GM23338 (cell line): ENCODE results near the gene ARHGAP10. TPM values are rescaled to one million over a fixed set of nuclear protein-coding genes. Genes with fewer than 3 reads are reported as not detected.

Experiments used
- ATAC-seq: fragments of 200-7000 bp; cut with Tn5 transposase; 3 replicates; pipeline ENCODE4 v1.9.1; 2020
- DNase-seq: peaks from one replicate; pipeline ENCODE4 v3.0.0-alpha.2; 2015; ENCODE audit warnings: low spot score
- H2AFZ ChIP-seq: fragments of 200-600 bp; sonication (generic); 2 replicates; pipeline ENCODE4 v1.8.0; 2016; ENCODE audit warnings: antibody characterized with exemption, mild to moderate bottlenecking, moderate library complexity
- H3F3A ChIP-seq: fragments of 200-600 bp; sonication (generic); replicated peaks from 2 replicates; pipeline ENCODE4 v1.8.0; 2017; ENCODE audit warnings: antibody characterized with exemption, mixed run types, low read depth
- H3K27ac ChIP-seq: fragments of 200-600 bp; sonication (generic); 2 replicates; pipeline ENCODE4 v1.6.1; 2016; ENCODE audit warnings: low read depth
- H3K27me3 ChIP-seq: fragments of 200-600 bp; sonication (generic); 2 replicates; pipeline ENCODE4 v1.8.0; 2016; ENCODE audit warnings: mild to moderate bottlenecking, mixed run types, moderate library complexity; ENCODE audit not compliant: insufficient read depth
- H3K36me3 ChIP-seq: fragments of 200-600 bp; sonication (generic); 2 replicates; pipeline ENCODE4 v1.8.0; 2016; ENCODE audit warnings: mild to moderate bottlenecking; ENCODE audit not compliant: insufficient read depth
- H3K4me1 ChIP-seq: fragments of 200-600 bp; sonication (generic); 2 replicates; pipeline ENCODE4 v1.8.0; 2016; ENCODE audit warnings: mild to moderate bottlenecking, moderate library complexity; ENCODE audit not compliant: insufficient read depth
- H3K4me2 ChIP-seq: fragments of 200-600 bp; sonication (generic); 2 replicates; pipeline ENCODE4 v1.7.1; 2017; ENCODE audit warnings: mixed run types
- H3K4me3 ChIP-seq: fragments of 200-600 bp; sonication (generic); 2 replicates; pipeline ENCODE4 v1.6.1; 2016; ENCODE audit warnings: mixed run types
- H3K79me2 ChIP-seq: fragments of 200-600 bp; sonication (generic); replicated peaks from 2 replicates; pipeline ENCODE4 v1.8.0; 2017; ENCODE audit warnings: mild to moderate bottlenecking; ENCODE audit not compliant: insufficient read depth
- H3K9me2 ChIP-seq: fragments of 200-600 bp; sonication (generic); 2 replicates; pipeline ENCODE4 v1.8.0; 2017; ENCODE audit not compliant: insufficient read depth
- H4K20me1 ChIP-seq: fragments of 200-600 bp; sonication (generic); replicated peaks from 2 replicates; pipeline ENCODE4 v1.8.0; 2017; ENCODE audit warnings: mild to moderate bottlenecking; ENCODE audit not compliant: insufficient read depth
- H3K27ac Mint-ChIP-seq: 2 replicates; pipeline ENCODE4 v1.8.0; 2020; ENCODE audit warnings: inconsistent platforms, mild to moderate bottlenecking, moderate library complexity, mixed read lengths
- H3K27me3 Mint-ChIP-seq: 3 replicates; pipeline ENCODE4 v1.8.0; 2022; ENCODE audit warnings: low read depth, mild to moderate bottlenecking, moderate library complexity, mixed read lengths, inconsistent platforms; ENCODE audit not compliant: insufficient read depth, poor library complexity
- H3K36me3 Mint-ChIP-seq: 3 replicates; pipeline ENCODE4 v1.8.0; 2021; ENCODE audit warnings: low read depth, mild to moderate bottlenecking, inconsistent platforms, moderate library complexity, mixed read lengths
- H3K4me1 Mint-ChIP-seq: 3 replicates; pipeline ENCODE4 v1.8.0; 2020; ENCODE audit warnings: mild to moderate bottlenecking, inconsistent platforms, mixed read lengths
- H3K4me3 Mint-ChIP-seq: 3 replicates; pipeline ENCODE4 v1.8.0; 2021; ENCODE audit warnings: moderate library complexity, mild to moderate bottlenecking, inconsistent platforms, mixed read lengths
- H3K9me3 Mint-ChIP-seq: 3 replicates; pipeline ENCODE4 v1.8.0; 2020; ENCODE audit warnings: moderate library complexity, mild to moderate bottlenecking, inconsistent platforms, mixed read lengths
- NANOG ChIP-seq: IDR thresholded peaks from 2 replicates; pipeline ENCODE4 v1.6.1; 2016; ENCODE audit warnings: antibody characterized with exemption, borderline replicate concordance
- ZNF114 ChIP-seq: fragments of 250-450 bp; sonication (Bioruptor Pico); IDR thresholded peaks from 2 replicates; pipeline ENCODE4 v1.5.0; 2020; ENCODE audit warnings: mild to moderate bottlenecking, moderate library complexity
- ZNF331 ChIP-seq: fragments of 250-450 bp; sonication (Bioruptor Pico); IDR thresholded peaks from 2 replicates; pipeline ENCODE4 v1.5.0; 2020; ENCODE audit warnings: low read depth, mild to moderate bottlenecking, moderate library complexity
- polyA plus RNA-seq: library from polyadenylated mRNA; unstranded; fragments of >200 nt; fragmentation: Nextera tagmentation; extraction: Ambion mirVana; gene quantifications from 2 replicates; pipeline ENCODE4 v1.2.1, GENCODE V29; 2016
- total RNA-seq: library from RNA; depleted of rRNA; stranded (reverse); fragments of >200 nt; shearing (Covaris generic); gene quantifications from 2 replicates; pipeline ENCODE4 v1.2.3, GENCODE V29; 2014
- TF ChIP-seq, protein P1 (sequence below), 2 experiments: fragments of 200-600 bp in 1 of 2; sonication (generic) in 1 of 2; conservative IDR thresholded peaks; 2 replicates each; pipeline versions ENCODE4 v1.5.1 to v1.6.1; 2016 to 2017; ENCODE audit warnings: antibody characterized with exemption in 2 of 2, low read depth in 2 of 2, mild to moderate bottlenecking in 2 of 2, moderate library complexity in 1 of 2
- TF ChIP-seq, protein P2 (sequence below): IDR thresholded peaks from 2 replicates; pipeline ENCODE4 v1.6.1; 2016; ENCODE audit warnings: antibody characterized with exemption
- TF ChIP-seq, protein P3 (sequence below): fragments of 250-450 bp; sonication (Bioruptor Pico); IDR thresholded peaks from 2 replicates; pipeline ENCODE4 v1.5.0; 2020; ENCODE audit warnings: mild to moderate bottlenecking, moderate library complexity

Gene ARHGAP10
- total and polyA plus RNA-seq, 2 experiments from 2014 or later, result 5.1 to 6.3 TPM

DNA sequence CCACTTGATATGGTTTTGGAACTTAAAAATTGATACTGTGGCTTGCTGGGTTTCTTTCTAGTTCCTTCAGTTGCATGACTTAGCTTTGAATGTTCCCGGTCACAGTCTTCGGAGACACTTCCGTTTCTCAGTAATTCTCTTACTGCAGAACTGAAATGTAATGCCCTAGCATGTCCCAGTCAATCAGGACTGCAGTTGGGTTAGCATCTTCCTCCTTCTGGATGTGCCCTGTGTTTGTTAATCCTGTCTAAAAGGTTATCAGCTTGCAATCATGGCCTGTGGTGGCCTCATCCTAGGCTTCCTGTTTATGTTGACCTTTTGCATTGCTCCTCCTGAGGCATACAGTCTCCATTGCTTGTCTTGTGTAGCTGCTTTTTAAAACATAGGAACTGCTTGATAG lies 275.9 kb downstream of the ARHGAP10 start:
- Histone ChIP-seq H3K36me3 (no peaks in the 10 kb centered on the region), H3K9me2 (no peaks in the 10 kb centered on the region), H3K27ac (no peak overlapping the region), H3K79me2 (no peaks in the 10 kb centered on the region), H3K4me1 (no peaks in the 10 kb centered on the region), H3K4me2 (no peak overlapping the region), H2AFZ (no peak overlapping the region), H3F3A (no peaks in the 10 kb centered on the region), H3K4me3 (no peak overlapping the region), H4K20me1 (no peaks in the 10 kb centered on the region), H3K27me3 (no peaks in the 10 kb centered on the region)
- Mint-ChIP-seq H3K4me1 (peaks cover 6% of the 10 kb centered on the region; the same call in 2 of the 3 replicates), H3K36me3 (no peaks in the 10 kb centered on the region), H3K4me3 (no peak overlapping the region), H3K27ac (peak overlapping the region; percentile 53; the same call in 1 of the 2 replicates), H3K27me3 (peaks cover 2% of the 10 kb centered on the region), H3K9me3 (no peaks in the 10 kb centered on the region)
- ATAC-seq (no peak), DNase-seq (no peak)
- TF ChIP-seq NANOG, result no peak
- no peak for TF ChIP-seq ZNF331

DNA sequence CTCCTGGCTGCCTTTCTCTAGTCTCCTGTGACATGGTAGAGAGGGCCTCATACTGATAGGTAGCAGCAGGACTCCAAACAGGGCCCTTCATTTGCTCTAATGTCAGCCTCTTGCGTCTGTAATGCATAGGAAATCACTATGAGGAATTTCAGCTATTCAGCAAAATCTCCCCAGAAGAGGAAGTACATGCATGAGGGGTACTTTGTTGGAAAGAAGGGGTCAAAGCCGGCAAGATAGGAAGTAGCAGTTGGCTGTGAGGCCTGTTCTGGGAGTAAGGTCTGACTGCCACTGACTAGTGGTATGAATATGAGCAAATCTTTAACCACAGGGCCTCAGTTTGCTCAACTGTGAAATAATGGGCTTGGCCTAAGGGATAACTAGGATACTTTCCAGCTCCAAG lies 283.2 kb downstream of the ARHGAP10 start:
- peaks cover 7% of the 10 kb centered on the region; the same call in 1 of the 2 replicates for H3K4me1 ChIP-seq
- H3K36me3 ChIP-seq, result no peaks in the 10 kb centered on the region
- H3F3A ChIP-seq, result no peaks in the 10 kb centered on the region
- peaks cover 2% of the 10 kb centered on the region for H3K27me3 Mint-ChIP-seq
- no peaks in the 10 kb centered on the region for H3K27me3 ChIP-seq
- H3K27ac ChIP-seq, result no peak overlapping the region
- no peaks in the 10 kb centered on the region for H3K36me3 Mint-ChIP-seq
- no peak overlapping the region for H3K4me2 ChIP-seq
- H3K9me2 ChIP-seq, result no peaks in the 10 kb centered on the region; the same call in 1 of the 2 replicates
- peak; percentile 82 for ATAC-seq
- no peak overlapping the region for H3K4me3 ChIP-seq
- peak; percentile 32 for DNase-seq
- H3K4me1 Mint-ChIP-seq, result peaks cover 11% of the 10 kb centered on the region; the same call in 2 of the 3 replicates
- no peaks in the 10 kb centered on the region for H4K20me1 ChIP-seq
- no peak overlapping the region for H3K4me3 Mint-ChIP-seq
- no peaks in the 10 kb centered on the region for H3K79me2 ChIP-seq
- TF ChIP-seq, protein P1, sequence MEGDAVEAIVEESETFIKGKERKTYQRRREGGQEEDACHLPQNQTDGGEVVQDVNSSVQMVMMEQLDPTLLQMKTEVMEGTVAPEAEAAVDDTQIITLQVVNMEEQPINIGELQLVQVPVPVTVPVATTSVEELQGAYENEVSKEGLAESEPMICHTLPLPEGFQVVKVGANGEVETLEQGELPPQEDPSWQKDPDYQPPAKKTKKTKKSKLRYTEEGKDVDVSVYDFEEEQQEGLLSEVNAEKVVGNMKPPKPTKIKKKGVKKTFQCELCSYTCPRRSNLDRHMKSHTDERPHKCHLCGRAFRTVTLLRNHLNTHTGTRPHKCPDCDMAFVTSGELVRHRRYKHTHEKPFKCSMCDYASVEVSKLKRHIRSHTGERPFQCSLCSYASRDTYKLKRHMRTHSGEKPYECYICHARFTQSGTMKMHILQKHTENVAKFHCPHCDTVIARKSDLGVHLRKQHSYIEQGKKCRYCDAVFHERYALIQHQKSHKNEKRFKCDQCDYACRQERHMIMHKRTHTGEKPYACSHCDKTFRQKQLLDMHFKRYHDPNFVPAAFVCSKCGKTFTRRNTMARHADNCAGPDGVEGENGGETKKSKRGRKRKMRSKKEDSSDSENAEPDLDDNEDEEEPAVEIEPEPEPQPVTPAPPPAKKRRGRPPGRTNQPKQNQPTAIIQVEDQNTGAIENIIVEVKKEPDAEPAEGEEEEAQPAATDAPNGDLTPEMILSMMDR (conservative IDR thresholded peaks at IDR 0.05; ENCODE audit: low read depth in 2 of 2), result no peak
- TF ChIP-seq, protein P2, sequence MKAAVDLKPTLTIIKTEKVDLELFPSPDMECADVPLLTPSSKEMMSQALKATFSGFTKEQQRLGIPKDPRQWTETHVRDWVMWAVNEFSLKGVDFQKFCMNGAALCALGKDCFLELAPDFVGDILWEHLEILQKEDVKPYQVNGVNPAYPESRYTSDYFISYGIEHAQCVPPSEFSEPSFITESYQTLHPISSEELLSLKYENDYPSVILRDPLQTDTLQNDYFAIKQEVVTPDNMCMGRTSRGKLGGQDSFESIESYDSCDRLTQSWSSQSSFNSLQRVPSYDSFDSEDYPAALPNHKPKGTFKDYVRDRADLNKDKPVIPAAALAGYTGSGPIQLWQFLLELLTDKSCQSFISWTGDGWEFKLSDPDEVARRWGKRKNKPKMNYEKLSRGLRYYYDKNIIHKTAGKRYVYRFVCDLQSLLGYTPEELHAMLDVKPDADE, result no peak
- no peak for TF ChIP-seq NANOG
- TF ChIP-seq, protein P3, sequence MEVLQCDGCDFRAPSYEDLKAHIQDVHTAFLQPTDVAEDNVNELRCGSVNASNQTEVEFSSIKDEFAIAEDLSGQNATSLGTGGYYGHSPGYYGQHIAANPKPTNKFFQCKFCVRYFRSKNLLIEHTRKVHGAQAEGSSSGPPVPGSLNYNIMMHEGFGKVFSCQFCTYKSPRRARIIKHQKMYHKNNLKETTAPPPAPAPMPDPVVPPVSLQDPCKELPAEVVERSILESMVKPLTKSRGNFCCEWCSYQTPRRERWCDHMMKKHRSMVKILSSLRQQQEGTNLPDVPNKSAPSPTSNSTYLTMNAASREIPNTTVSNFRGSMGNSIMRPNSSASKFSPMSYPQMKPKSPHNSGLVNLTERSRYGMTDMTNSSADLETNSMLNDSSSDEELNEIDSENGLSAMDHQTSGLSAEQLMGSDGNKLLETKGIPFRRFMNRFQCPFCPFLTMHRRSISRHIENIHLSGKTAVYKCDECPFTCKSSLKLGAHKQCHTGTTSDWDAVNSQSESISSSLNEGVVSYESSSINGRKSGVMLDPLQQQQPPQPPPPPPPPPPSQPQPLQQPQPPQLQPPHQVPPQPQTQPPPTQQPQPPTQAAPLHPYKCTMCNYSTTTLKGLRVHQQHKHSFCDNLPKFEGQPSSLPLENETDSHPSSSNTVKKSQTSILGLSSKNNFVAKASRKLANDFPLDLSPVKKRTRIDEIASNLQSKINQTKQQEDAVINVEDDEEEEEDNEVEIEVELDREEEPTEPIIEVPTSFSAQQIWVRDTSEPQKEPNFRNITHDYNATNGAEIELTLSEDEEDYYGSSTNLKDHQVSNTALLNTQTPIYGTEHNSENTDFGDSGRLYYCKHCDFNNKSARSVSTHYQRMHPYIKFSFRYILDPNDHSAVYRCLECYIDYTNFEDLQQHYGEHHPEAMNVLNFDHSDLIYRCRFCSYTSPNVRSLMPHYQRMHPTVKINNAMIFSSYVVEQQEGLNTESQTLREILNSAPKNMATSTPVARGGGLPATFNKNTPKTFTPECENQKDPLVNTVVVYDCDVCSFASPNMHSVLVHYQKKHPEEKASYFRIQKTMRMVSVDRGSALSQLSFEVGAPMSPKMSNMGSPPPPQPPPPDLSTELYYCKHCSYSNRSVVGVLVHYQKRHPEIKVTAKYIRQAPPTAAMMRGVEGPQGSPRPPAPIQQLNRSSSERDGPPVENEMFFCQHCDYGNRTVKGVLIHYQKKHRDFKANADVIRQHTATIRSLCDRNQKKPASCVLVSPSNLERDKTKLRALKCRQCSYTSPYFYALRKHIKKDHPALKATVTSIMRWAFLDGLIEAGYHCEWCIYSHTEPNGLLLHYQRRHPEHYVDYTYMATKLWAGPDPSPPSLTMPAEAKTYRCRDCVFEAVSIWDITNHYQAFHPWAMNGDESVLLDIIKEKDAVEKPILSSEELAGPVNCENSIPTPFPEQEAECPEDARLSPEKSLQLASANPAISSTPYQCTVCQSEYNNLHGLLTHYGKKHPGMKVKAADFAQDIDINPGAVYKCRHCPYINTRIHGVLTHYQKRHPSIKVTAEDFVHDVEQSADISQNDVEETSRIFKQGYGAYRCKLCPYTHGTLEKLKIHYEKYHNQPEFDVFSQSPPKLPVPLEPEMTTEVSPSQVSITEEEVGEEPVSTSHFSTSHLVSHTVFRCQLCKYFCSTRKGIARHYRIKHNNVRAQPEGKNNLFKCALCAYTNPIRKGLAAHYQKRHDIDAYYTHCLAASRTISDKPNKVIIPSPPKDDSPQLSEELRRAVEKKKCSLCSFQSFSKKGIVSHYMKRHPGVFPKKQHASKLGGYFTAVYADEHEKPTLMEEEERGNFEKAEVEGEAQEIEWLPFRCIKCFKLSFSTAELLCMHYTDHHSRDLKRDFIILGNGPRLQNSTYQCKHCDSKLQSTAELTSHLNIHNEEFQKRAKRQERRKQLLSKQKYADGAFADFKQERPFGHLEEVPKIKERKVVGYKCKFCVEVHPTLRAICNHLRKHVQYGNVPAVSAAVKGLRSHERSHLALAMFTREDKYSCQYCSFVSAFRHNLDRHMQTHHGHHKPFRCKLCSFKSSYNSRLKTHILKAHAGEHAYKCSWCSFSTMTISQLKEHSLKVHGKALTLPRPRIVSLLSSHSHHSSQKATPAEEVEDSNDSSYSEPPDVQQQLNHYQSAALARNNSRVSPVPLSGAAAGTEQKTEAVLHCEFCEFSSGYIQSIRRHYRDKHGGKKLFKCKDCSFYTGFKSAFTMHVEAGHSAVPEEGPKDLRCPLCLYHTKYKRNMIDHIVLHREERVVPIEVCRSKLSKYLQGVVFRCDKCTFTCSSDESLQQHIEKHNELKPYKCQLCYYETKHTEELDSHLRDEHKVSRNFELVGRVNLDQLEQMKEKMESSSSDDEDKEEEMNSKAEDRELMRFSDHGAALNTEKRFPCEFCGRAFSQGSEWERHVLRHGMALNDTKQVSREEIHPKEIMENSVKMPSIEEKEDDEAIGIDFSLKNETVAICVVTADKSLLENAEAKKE (CRISPR knock-in tag), result no peak
- TF ChIP-seq ZNF114 (CRISPR knock-in tag), result no peak
- no peaks in the 10 kb centered on the region for H3K9me3 Mint-ChIP-seq
- H3K27ac Mint-ChIP-seq, result peak overlapping the region; percentile 72
- H2AFZ ChIP-seq, result no peak overlapping the region
